GM19193 (cell line): ENCODE data around the gene ENC1.

Experiments used
- POLR2A ChIP-seq: IDR thresholded peaks from 4 replicates; pipeline ENCODE4 v1.6.1; 2011; ENCODE audit not compliant: insufficient read depth, insufficient read length; ENCODE audit errors: extremely low read depth

Gene ENC1, protein sequence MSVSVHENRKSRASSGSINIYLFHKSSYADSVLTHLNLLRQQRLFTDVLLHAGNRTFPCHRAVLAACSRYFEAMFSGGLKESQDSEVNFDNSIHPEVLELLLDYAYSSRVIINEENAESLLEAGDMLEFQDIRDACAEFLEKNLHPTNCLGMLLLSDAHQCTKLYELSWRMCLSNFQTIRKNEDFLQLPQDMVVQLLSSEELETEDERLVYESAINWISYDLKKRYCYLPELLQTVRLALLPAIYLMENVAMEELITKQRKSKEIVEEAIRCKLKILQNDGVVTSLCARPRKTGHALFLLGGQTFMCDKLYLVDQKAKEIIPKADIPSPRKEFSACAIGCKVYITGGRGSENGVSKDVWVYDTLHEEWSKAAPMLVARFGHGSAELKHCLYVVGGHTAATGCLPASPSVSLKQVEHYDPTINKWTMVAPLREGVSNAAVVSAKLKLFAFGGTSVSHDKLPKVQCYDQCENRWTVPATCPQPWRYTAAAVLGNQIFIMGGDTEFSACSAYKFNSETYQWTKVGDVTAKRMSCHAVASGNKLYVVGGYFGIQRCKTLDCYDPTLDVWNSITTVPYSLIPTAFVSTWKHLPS

DNA sequence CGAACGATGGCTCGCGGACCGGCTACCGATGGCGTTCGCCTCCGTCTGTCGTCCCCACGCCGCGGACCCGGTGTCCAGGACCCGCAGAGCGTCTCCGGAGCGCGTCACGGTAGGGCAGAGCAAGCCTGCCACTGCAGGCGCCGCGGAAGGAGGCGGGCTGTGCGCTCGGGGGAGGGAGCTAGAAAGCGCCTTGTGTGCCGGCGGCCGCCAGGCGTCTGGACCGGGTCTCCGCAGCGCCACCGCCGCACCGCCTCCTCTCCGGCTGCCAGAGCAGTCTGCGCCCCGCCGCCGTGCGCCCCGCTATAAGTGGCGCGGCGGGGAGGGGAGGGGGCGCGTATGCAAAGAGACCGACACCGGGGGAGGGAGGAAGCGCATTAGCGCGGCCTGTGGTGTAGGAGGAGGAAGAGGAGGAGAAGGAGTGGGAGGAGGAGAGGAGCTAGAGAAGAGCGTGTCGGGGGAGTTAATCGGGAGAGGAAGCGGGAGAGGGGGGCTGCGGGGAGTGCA is at the start of gene ENC1:
ENC1 (minus strand) TSS at position 279 of the 504 bp plus-strand sequence. CDS start 4,243 bp downstream, outside the sequence.
- peak; percentile 99 for TF ChIP-seq POLR2A

DNA sequence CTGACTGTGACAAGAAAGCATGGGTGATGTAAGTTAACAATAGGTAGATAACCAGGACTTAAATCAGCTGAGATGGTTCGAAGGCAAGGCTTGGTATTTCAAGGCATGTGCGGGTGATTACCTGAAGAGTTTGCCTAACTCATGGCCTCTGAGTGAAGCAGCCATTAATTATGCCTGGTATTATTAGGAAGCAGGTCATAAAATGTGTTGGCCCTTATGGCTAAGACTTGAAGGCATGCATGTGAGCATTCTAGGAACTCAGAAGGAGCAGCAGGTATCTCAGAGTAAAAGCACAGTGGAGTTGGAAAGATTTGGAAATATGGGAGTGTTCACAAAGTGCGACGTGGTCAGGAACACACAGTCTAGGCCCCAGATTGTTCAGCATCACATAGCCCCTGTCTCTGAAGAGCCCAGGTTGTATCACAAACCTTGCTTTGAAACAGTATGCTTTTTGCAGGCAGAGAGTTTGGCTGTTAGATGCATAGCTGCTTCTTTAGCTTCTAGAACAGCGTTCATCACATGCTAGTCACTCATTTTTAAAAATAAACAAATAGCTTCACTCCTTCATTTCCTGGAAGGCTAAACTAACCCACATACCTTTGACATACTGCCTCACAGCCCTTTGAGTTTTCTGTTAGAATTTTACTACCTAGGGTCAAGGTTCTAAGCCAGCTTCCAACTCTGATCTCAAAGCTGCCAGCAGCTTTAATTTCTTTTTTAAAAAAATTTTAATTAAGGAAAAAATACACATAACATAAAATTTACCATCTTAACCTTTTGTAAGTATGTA is 46.6 kb upstream of the ENC1 start:
- no peak for TF ChIP-seq POLR2A

DNA sequence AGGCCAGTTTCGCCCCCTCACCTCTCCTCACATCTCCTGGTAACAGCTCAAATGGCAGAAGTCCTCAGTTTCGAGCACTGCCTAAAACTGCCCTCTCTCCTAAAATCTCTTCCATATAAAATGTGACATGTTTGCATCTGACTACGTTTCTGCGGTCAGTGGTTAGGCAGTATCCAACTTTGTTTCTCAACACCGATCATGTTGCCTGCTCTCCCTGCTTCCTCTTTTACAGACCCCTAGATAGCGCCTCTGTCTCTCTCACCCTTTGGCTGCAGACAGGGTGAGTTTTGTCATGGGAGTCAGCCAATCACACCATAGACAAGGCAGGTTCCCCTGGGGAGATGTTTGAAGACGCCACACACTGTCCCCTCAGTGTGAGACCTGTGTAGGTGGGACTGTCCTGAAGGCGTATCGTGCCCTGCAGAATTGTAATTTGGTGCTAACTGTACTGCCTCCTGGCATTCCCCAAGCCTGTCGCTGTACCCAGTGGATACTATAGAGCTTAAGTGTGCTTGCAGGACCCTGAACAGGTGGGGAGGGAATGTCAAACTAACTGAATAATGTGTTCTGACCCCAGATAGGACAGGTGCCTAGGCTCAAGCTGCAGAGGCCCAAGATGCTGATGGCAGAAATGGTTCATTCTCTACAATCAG is 45.6 kb upstream of the ENC1 start:
- TF ChIP-seq POLR2A, result no peak

DNA sequence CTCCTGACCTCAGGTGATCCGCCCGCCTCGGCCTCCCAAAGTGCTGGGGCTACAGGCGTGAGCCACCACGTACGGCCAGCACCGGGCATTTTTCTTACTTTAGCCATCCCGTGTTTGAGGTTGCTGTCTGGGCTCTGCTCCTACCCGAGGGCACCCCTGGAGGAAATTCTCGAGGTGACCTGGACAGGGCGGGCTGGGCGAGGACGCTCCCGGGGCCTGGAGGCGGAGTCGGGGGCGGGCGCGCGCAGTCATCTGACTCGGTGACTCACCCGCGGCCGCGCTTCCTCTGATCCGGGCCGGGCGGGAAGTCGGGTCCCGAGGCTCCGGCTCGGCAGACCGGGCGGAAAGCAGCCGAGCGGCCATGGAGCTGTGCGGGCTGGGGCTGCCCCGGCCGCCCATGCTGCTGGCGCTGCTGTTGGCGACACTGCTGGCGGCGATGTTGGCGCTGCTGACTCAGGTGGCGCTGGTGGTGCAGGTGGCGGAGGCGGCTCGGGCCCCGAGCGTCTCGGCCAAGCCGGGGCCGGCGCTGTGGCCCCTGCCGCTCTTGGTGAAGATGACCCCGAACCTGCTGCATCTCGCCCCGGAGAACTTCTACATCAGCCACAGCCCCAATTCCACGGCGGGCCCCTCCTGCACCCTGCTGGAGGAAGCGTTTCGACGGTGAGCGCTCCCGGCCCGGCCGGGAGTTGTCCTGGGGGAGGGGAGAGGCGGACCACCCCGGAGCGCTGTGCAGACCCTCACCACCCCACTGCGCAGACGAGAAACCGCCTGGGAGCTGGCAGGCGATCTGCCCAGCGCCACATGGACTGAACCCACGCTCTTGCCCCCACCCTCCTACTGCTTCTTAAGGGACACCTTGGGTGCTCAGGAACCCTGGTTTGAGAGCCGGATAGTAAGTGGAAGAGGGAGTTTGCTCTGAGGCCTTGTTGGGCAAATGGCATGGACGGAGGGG is 44.6 kb upstream of the ENC1 start, which contains the start of gene HEXB:
HEXB (plus strand) TSS at position 334 of the 952 bp plus-strand sequence; CDS start at position 362, 28 bp downstream.
- TF ChIP-seq POLR2A, result peak; percentile 77

DNA sequence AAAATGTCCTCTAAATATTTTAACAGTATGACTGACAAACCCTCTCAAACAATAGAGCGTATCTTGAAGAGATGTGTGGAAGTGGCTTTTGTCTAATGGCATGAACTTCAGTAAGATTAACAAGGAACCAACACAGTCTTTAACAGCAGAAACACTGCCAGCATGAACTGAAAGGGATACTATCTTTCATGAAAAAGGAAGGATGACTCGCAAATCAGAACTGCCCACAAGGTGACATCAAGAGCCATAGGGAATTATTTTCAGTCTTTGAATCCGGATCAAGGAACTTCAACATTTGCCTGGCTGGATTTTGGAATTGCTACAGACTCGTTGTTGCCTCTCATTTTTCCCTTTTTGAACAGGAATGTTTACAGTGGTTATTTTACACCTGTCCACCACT is 39.4 kb upstream of the ENC1 start:
- TF ChIP-seq POLR2A, result no peak

DNA sequence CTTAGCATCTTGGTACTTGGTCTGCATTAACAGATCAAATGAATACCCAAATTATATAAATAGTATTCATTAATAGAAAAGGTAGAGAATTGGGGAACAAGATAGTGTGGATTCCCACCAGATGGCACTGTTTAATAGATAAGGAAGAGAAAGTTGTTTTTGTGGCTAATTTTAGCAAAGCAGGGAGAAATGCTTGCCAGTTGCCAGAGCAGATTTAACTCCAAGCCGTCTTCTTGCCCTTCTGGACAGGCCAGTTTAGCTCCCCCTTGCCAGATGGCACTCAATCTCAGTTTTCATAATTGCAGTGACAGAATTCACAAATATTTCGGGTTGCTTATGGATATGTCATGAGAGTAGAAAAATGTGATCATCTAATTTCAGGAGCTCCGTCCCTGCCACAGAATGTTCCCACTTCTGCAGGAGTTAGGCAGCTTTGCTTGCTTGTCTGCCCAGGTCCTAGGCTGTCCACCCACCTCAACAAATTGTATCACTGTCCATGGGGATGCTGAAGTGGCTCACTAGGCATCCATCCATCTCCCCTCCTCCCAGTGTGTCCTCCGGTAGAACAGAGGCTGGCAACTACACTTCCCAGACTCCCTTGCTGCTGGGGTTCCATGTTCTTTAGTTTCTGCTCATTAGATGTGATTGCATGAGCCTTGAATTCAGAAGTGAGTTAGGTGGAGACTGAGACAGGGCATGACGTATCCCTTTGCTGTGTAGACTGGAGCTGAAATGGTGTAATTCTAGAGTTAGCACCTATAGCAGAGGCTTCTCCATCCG is 32.7 kb upstream of the ENC1 start:
- no peak for TF ChIP-seq POLR2A

DNA sequence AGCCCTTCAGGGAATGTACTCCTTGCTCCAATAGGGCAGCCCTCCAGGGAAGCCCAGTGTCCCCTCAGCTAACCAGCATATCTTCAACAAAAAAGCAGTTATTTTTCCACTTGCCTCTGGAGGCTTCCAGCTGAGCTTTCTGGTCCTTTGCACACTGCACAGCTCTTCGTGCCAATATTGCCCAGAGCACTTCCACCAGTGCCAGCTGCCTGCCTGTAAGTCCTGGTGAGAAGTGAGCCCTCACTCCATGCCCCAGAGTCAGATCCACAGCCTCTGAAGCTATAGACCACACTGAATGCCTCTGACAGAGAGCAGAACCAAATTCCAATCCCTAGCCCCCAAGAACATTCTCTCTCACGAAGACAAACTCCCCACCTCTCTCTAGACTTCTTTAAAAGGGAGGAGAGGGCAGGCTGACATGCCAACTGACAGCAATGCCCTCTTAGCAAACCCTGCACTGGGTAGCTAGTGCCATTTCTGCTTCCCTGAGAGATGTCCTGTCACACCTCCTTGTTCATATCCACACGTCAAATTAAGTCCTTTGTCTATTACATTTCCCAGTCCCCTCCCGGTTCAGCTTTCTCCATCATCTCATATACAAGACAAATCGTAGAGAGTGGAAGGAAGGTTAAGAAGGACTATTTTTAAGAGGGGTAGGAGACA is 31.8 kb upstream of the ENC1 start:
- TF ChIP-seq POLR2A, result no peak

DNA sequence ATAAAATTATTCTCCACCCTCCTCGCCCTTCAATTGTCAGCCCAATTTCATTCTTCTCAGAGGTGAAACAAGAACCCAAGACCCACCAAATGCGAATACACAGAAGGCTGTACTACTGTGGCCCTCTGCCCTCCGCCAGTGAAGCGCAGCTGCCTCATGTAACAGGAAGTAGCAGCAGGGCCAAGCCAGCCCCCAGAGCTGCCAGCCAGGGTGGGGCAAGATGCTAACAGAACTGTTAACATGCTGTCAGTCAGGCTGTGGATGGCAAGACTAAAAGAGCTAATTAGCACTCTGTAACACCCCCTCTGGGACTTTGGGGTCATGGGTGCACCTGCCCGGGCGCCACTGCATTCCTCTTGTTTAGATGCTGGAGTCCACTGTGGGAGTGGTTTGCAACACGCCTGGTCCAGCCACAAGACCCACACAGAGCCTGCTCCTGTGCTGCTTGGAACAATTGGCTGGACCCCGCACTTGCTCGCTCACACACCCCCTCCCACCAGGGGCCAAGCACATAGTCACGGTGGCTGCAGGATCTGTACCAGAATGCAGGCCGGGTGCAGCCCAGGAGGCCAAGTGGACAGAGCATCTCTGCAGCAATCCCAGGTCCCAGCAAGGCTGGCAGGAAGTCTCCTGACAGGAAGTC is 30.0 kb upstream of the ENC1 start:
- no peak for TF ChIP-seq POLR2A

DNA sequence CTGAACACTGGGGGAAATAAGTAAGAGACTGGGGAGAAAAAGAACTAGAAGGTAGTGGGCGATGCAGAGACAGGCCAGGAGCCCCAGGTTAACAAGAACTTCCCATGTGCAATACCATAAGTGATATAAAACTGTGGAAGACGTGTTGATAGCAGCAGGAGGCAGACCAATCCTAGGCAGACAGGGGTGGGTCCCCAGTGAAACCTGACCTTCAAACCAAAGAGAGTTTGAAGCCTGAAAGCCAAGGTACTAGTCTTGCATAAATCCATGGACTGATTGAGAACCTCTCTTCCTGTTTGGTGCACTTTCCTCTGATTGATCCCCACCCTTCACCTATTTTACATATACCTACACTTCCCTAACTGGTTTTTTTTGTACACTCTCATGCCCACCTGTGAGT is 29.3 kb upstream of the ENC1 start:
- TF ChIP-seq POLR2A, result no peak

DNA sequence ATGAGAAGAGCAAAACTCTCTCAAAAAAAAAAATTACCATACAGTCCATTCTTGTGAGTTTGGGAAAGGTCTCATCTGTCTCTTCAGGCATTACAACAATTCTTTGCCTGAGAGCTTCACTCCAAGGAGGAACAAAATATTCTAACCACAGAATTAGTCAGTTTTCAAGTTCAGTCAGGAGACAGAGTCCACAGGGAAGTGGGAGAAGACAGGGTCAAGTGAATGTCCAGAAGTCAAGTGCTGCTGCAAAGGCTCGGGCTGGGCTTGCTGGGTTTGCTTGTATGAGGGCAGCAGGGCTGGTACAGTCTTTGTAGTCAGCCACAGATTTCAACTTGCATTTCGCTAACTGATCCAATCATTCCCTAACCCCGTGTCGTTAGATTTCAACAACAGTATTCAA is 26.9 kb upstream of the ENC1 start:
- no peak for TF ChIP-seq POLR2A

DNA sequence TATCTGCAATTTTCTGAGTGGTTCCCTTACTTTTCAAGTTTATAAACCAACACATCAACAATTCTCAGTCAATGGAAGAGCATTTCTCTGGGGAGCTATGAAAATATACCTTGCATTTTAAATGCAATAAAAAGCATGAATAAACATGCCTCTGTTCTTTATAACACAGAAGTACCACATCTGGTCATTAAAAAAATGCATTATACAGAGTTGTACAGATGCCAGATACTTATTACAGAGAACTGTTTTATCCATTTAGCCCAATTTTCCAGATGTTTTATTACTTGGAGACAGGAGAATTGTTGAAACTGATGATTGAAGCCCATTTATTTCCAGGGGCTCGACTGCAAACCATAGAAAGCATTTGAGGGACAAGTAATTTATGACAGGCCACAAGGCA is 25.3 kb upstream of the ENC1 start:
- TF ChIP-seq POLR2A, result no peak

DNA sequence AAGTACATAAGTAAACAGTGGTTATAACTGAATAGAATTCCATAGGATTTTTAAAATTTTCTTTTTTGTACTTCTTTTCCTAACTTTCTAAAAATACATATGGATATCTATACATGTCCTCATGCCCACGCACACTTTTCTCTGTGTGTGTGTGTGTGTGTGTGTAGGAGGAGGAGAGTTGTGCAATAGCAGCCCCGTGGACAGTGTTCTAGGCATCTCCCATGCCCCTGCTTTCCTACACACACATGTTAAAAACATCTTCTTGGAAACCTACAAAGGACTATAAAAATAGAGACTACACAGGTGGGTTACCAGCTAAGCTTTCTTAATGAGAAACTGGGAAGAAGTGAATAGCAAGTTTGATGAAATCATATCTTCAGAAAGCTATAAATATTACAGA is 24.7 kb upstream of the ENC1 start:
- TF ChIP-seq POLR2A, result no peak
